CD1c-positive myeloid dendritic cell (primary cell): ENCODE data around the gene PTCRA.
A peak's percentile ranks its signal among the peaks of the same experiment; 100 is the strongest.
"Not testable (repeated sequence)": the region's sequence is repeated elsewhere in the genome, so short reads cannot be mapped to it uniquely, and the experiment has no call there.

ENCODE experiments used
- DNase-seq: peaks from one replicate; pipeline ENCODE4 v3.0.0-alpha.2; 2016; ENCODE audit errors: extremely low spot score

Gene PTCRA

GRCh38 chr6:42915732-42916131 is at the start of gene PTCRA:
TSS of gene PTCRA (plus strand) at chr6:42916053. CDS start at chr6:42916070, 17 bp downstream.
- no peak for DNase-seq

- DNase-seq = no peak
Measured at GRCh38 chr6:42870145-42870936, 45.5 kb upstream of the PTCRA start.

GRCh38 chr6:42871711-42872110 is 44.1 kb upstream of the PTCRA start:
- no peak for DNase-seq

- DNase-seq = no peak
Measured at GRCh38 chr6:42873313-42873712, 42.5 kb upstream of the PTCRA start.

- DNase-seq = no peak
Measured at GRCh38 chr6:42877695-42878094, 38.2 kb upstream of the PTCRA start.

- peak; percentile 88 for DNase-seq
Measured at GRCh38 chr6:42879372-42880239, 36.2 kb upstream of the PTCRA start, which contains the start of gene RPL7L1. TSS of gene RPL7L1 (plus strand) at chr6:42879616. CDS start at chr6:42879911, 295 bp downstream.

GRCh38 chr6:42880240-42880817 is 35.5 kb upstream of the PTCRA start:
- DNase-seq = not testable (repeated sequence)

- DNase-seq = not testable (repeated sequence)
Measured at GRCh38 chr6:42880871-42881270, 35.0 kb upstream of the PTCRA start.

- DNase-seq = no peak
Measured at GRCh38 chr6:42885702-42886101, 30.2 kb upstream of the PTCRA start.

- not testable (repeated sequence) for DNase-seq
Measured at GRCh38 chr6:42888201-42888600, 27.7 kb upstream of the PTCRA start.

- no peak for DNase-seq
Measured at GRCh38 chr6:42889815-42890214, 26.0 kb upstream of the PTCRA start.

GRCh38 chr6:42890311-42891198 is 25.3 kb upstream of the PTCRA start:
- DNase-seq = peak; percentile 92

- DNase-seq = no peak
Measured at GRCh38 chr6:42891199-42891722, 24.6 kb upstream of the PTCRA start.

GRCh38 chr6:42894041-42894828 is 21.6 kb upstream of the PTCRA start:
- not testable (repeated sequence) for DNase-seq

GRCh38 chr6:42896178-42896719 is 19.6 kb upstream of the PTCRA start:
- DNase-seq = no peak

GRCh38 chr6:42898891-42899361 is 16.9 kb upstream of the PTCRA start:
- DNase-seq = peak; percentile 85

GRCh38 chr6:42899871-42900270 is 16.0 kb upstream of the PTCRA start:
- no peak for DNase-seq

- DNase-seq = peak; percentile 91
Measured at GRCh38 chr6:42901538-42901957, 14.3 kb upstream of the PTCRA start.

GRCh38 chr6:42902429-42903263 is 13.2 kb upstream of the PTCRA start:
- DNase-seq = not testable (repeated sequence)
